ENCODE measurements around the gene ADGRL3.

GRCh38 chr4:61407642-61408618, 207.8 kb downstream of the ADGRL3 start:
- TF ChIP-seq CTCF (IDR thresholded peaks at IDR 0.05) (no peak), EZH2 (IDR thresholded peaks at IDR 0.05; ENCODE audit: borderline replicate concordance, insufficient read depth, low read depth, low read length, poor library complexity, severe bottlenecking) (no peak)

Measured in B cell (primary cell).